Right ventricle myocardium superior (tissue), 1 donor: Measurements from ENCODE around the gene PCDHA1. TPM values are rescaled to one million over a fixed set of nuclear protein-coding genes. Genes with fewer than 3 reads are reported as not detected.
"Not testable (repeated sequence)": the region's sequence is repeated elsewhere in the genome, so short reads cannot be mapped to it uniquely, and the experiment has no call there.

Experiments
- ATAC-seq: fragments of 200-7000 bp; cut with Tn5 transposase; one replicate; pipeline ENCODE4 v1.9.1; 2020; ENCODE audit warnings: mild to moderate bottlenecking; ENCODE audit not compliant: poor library complexity
- DNase-seq: peaks from one replicate; pipeline ENCODE4 v3.0.0-alpha.2; 2020
- intact Hi-C: fragments of 100-400 bp; cut with DNase I; formaldehyde crosslinking; loops from one replicate; pipeline ENCODE4 v1.11.2; 2022
- long read RNA-seq: library from polyadenylated mRNA; unstranded; transcript quantifications from one replicate; pipeline ENCODE4 v2.0.0, GENCODE V29; 2021
- total RNA-seq: library from RNA; stranded (reverse); fragmentation: NEBNext Ultra II Directional; extraction: Animal tissue kit (Norgen Biotek cat#: 25700); gene quantifications from one replicate; pipeline ENCODE4 v1.2.1, GENCODE V29; 2021
- donor health status: DM: no; HTN: yes; CAD: no; lungs with severe emphysema.

PCDHA1 gene
- not detected for total RNA-seq
- long read RNA-seq = 0 reads

DNA sequence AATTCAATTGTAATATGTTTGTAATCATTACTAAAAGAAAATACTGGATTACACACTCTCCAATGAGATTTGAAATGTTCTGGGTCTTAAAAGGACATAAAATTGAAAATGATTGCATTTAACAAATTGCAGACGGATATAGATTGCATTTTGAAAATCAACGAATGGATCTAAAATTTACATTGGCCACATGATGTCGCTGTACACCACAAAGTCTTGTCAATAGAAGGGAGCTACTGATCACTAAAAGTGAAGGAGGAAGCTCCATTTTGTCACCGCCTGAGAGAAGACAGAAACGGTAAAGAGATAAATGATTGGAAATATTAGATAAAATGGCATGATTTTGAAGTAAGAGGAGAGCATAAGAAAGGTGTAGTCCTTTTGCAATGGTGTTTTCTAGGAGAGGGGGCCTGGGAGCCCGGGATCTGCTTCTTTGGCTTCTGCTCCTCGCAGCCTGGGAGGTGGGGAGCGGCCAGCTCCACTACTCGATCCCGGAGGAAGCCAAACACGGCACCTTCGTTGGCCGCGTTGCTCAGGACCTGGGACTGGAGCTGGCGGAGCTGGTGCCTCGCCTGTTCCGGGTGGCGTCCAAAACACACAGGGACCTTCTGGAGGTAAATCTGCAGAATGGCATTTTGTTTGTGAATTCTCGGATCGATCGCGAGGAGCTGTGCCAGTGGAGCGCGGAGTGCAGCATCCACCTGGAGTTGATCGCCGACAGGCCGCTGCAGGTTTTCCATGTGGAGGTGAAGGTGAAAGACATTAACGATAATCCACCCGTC lies at the start of gene PCDHA1:
PCDHA1 (plus strand) TSS at position 236 of the 782 bp plus-strand sequence.
- no peak for ATAC-seq
- intact Hi-C loops = no loop called here

GRCh38 chr5:140737486-140737885 lies 48.5 kb upstream of the PCDHA1 start:
- ATAC-seq (no peak), DNase-seq (no peak)
- intact Hi-C loops = no loop called here

More for the DNA sequence above, at the start of gene PCDHA1:
- no peak for DNase-seq

GRCh38 chr5:140741967-140742366 lies 44.0 kb upstream of the PCDHA1 start:
- DNase-seq (no peak), ATAC-seq (no peak)
- intact Hi-C loops = no loop called here

- intact Hi-C loops = no loop called here
- ATAC-seq = no peak
- no peak for DNase-seq
Observed at GRCh38 chr5:140753561-140753960, 32.4 kb upstream of the PCDHA1 start.

DNA sequence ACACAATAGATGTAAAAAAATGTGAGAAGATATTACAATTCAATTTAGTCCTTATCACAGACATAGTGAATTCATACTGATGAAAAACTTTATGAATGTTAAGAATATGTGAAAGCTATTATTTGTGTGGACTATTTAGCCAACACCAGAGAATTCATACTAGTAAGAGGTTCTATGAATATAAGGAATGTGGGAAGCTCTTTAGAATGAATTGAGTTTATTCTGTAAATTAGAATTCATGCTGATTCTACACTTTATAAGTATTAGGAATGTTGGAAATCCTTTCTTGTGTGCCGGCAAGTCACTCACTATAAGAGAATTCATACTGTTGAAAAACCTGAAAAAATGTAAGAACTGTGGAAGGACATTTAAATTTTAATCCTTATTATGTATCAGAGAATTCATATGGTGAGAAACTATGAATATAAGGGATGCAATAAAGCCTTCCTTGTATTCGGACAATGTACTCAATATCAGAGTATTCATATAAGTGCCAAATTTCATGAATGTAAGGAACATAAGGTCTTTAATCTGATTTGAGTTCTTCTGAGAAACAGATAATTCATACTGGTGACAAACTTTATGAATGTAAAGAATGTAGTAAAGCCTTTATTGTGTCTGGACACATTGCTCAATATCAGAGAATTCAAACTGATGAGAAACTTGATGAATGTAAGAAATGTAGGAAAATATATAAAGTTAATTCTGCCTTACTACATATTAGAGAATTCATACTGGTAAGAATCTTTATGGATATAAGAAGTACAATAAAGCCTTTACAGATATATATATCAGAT lies 21.6 kb upstream of the PCDHA1 start:
- ATAC-seq (no peak), DNase-seq (no peak)
- intact Hi-C loops = no loop called here

- DNase-seq = no peak
- intact Hi-C loops = no loop called here
Observed at GRCh38 chr5:140767444-140767843, 18.5 kb upstream of the PCDHA1 start.

DNA sequence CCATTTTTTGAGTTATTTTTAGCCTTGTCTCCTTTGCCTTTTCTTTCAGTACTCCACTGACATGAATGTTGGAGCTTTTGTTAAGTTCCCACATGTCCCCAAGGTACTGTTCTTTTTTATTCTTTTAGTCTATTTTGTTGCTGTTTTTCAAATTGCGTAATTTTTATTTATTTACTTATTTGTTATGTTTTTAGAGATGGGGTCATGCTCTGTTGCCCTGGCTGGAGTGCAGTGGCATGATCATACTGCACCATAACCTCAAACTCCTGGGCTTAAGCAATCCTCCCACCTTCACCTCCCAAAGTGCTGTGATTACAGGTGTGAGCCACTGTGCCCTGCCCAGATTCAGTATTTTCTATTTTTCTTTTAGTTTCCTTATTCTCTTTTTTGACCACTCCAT lies 5.4 kb upstream of the PCDHA1 start:
- DNase-seq (no peak), ATAC-seq (no peak)
- intact Hi-C loops = no loop called here

More at GRCh38 chr5:140767444-140767843, 18.5 kb upstream of the PCDHA1 start:
- ATAC-seq = no peak

- intact Hi-C loops, ATAC-seq, DNase-seq: not testable (repeated sequence)
Observed at GRCh38 chr5:140787422-140787821, 1.5 kb downstream of the PCDHA1 start.

GRCh38 chr5:140787849-140788504 lies 2.0 kb downstream of the PCDHA1 start:
- DNase-seq, intact Hi-C loops, ATAC-seq: not testable (repeated sequence)

GRCh38 chr5:140791089-140791488 lies 5.1 kb downstream of the PCDHA1 start:
- no peak for DNase-seq
- intact Hi-C loops = no loop called here
- no peak for ATAC-seq

DNA sequence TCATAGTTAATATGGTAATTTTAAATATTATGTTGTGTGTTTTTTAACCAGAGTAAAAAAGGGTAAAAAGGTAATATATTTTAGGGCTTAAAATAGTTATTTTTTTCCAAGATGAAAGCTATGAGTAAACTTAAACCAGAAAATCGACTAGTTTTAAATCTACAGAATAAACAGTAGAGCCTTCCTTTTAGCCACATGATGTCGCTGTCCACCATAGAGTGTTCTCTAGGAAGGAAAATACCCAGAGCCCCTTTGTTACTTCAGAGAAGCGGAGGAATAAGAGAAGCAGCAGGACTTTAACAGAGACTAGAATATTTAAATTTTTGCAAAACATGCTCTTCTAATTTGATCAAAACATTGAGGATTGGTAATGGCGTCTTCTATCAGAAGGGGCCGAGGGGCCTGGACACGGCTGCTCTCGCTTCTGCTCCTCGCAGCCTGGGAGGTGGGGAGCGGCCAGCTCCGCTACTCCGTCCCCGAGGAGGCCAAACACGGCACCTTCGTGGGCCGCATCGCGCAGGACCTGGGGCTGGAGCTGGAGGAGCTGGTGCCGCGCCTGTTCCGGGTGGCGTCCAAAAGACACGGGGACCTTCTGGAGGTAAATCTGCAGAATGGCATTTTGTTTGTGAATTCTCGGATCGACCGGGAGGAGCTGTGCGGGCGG lies 8.8 kb downstream of the PCDHA1 start, which contains the start of gene PCDHA2:
PCDHA2 (plus strand) TSS at position 258 of the 664 bp plus-strand sequence.
- intact Hi-C loops = no loop called here
- no peak for ATAC-seq
- no peak for DNase-seq

DNA sequence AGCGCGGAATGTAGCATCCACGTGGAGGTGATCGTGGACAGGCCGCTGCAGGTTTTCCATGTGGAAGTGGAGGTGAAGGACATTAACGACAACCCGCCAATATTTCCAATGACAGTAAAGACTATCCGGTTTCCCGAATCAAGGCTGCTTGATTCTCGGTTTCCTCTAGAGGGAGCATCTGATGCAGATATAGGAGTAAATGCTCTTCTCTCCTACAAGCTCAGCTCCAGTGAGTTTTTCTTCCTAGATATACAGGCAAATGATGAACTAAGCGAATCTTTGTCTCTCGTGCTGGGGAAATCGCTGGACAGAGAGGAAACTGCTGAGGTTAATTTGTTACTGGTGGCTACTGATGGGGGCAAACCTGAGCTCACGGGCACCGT lies 9.3 kb downstream of the PCDHA1 start:
- ATAC-seq (no peak), DNase-seq (no peak)
- intact Hi-C loops = no loop called here

DNA sequence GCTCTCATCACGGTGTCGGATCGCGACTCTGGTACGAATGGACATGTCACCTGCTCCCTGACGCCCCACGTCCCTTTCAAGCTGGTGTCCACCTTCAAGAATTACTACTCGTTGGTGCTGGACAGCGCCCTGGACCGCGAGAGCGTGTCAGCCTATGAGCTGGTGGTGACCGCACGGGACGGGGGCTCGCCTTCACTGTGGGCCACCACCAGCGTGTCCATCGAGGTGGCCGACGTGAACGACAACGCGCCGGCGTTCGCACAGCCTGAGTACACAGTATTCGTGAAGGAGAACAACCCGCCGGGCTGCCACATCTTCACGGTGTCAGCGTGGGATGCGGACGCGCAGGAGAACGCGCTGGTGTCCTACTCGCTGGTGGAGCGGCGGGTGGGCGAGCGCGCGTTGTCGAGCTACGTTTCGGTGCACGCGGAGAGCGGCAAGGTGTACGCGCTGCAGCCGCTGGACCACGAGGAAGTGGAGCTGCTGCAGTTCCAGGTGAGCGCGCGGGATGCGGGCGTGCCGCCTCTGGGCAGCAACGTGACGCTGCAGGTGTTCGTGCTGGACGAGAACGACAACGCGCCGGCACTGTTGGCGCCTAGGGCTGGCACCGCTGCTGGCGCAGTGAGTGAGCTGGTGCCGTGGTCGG lies 10.3 kb downstream of the PCDHA1 start:
- ATAC-seq, intact Hi-C loops: not testable (repeated sequence)
- DNase-seq = peak; percentile 39

DNA sequence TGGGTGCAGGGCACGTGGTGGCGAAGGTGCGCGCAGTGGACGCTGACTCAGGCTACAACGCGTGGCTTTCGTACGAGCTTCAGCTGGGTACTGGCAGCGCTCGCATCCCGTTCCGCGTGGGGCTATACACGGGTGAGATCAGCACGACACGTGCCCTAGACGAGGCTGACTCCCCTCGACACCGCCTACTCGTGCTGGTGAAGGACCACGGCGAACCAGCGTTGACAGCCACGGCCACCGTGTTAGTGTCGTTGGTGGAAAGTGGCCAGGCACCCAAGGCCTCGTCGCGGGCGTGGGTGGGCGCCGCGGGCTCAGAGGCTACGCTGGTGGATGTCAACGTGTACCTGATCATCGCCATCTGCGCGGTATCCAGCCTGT lies 10.8 kb downstream of the PCDHA1 start:
- no peak for ATAC-seq
- peak; percentile 34 for DNase-seq
- intact Hi-C loops = no loop called here

- no peak for ATAC-seq
- DNase-seq = no peak
- intact Hi-C loops = no loop called here
Observed at GRCh38 chr5:140800816-140801493, 15.0 kb downstream of the PCDHA1 start, which contains the start of gene PCDHA3. Gene PCDHA3 (plus strand): TSS chr5:140801057.

DNA sequence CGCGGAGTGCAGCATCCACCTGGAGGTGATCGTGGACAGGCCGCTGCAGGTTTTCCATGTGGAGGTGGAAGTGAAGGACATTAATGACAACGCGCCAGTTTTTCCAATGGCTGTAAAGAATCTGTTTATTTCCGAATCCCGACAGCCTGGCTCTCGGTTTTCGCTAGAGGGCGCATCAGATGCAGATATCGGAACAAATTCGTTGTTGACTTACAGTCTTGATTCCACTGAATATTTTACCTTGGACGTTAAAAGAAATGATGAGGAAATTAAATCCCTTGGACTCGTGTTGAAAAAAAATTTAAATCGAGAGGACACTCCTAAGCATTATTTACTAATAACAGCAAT lies 15.5 kb downstream of the PCDHA1 start:
- DNase-seq (no peak), ATAC-seq (no peak)
- intact Hi-C loops = no loop called here

DNA sequence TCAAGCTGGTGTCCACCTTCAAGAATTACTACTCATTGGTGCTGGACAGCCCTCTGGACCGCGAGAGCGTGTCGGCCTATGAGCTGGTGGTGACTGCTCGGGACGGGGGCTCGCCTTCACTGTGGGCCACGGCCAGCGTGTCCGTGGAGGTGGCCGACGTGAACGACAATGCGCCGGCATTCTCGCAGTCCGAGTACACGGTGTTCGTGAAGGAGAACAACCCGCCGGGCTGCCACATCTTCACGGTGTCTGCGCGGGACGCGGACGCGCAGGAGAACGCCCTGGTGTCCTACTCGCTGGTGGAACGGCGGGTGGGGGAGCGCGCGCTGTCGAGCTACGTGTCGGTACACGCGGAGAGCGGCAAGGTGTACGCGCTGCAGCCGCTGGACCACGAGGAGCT lies 16.4 kb downstream of the PCDHA1 start:
- DNase-seq, intact Hi-C loops, ATAC-seq: not testable (repeated sequence)

- DNase-seq (peak; percentile 38), ATAC-seq (no peak)
- intact Hi-C loops = no loop called here
Observed at GRCh38 chr5:140802781-140803271, 16.9 kb downstream of the PCDHA1 start.
